GM13977 (cell line): ENCODE results near the gene GNAS.

Experiments
- DNase-seq: peaks from one replicate; pipeline ENCODE4 v3.0.0; 2012; ENCODE audit warnings: low spot score
- in situ Hi-C: fragments of 300-500 bp; cut with MboI; formaldehyde crosslinking; loops from one replicate; pipeline ENCODE4 v1.12.0; 2022; ENCODE audit warnings: low sequenced_read_pairs, low pct_unique_long_range_greater_than_20kb, mixed read lengths, inconsistent platforms; ENCODE audit not compliant: unreplicated experiment
- TF ChIP-seq, protein P1 (sequence below): IDR thresholded peaks from 2 replicates; pipeline ENCODE4 v1.5.1; 2012; ENCODE audit warnings: mild to moderate bottlenecking, control low read depth; ENCODE audit not compliant: insufficient read depth; ENCODE audit errors: extremely low read depth, missing control alignments

GNAS gene

DNA sequence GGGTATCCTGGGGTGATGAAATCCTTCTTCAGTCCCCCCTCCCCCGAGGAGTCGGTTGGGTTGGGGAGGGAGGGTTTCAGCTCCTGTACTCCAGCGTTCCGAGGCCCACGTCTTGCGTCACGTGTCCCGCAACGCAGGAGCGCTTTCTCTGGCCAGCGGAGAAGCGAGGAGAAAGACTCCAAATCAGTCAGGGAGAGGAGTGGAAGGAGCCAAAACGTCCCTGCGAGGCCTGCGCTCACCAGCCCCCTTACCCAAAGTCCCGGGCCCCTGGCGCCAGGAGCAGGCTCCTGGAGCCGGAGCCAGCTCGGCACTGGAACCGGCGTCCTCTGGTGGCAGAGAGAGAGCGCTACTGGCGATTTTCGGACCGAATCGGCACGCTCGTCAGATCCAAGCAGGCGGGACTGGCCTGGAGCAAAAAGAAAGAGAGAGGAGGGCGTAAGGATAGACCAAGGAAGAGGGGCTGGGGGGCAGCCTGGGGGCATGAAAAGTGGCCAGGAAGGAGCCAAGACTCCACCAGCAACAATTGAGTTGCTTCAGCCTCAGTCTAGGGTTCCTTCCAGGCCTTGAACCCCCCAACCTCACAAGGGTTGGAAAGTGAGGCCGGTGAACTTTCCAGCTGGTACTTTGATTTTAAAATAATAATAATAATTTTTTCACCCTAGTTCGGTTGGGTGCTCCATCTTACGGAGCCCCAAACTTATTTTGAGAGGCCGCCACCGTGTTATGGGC lies at the start of gene GNAS:
Gene GNAS, plus strand, starts transcription at position 174 of the 729 bp plus-strand sequence.
- TF ChIP-seq, protein P1, sequence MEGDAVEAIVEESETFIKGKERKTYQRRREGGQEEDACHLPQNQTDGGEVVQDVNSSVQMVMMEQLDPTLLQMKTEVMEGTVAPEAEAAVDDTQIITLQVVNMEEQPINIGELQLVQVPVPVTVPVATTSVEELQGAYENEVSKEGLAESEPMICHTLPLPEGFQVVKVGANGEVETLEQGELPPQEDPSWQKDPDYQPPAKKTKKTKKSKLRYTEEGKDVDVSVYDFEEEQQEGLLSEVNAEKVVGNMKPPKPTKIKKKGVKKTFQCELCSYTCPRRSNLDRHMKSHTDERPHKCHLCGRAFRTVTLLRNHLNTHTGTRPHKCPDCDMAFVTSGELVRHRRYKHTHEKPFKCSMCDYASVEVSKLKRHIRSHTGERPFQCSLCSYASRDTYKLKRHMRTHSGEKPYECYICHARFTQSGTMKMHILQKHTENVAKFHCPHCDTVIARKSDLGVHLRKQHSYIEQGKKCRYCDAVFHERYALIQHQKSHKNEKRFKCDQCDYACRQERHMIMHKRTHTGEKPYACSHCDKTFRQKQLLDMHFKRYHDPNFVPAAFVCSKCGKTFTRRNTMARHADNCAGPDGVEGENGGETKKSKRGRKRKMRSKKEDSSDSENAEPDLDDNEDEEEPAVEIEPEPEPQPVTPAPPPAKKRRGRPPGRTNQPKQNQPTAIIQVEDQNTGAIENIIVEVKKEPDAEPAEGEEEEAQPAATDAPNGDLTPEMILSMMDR, result peak; percentile 73
- in situ Hi-C loops, result loop anchor here (25.0 kb wide), 2 partner anchors 235 to 610 kb away; no protein-coding TSS in a partner anchor
- DNase-seq, result peak; percentile 77

DNA sequence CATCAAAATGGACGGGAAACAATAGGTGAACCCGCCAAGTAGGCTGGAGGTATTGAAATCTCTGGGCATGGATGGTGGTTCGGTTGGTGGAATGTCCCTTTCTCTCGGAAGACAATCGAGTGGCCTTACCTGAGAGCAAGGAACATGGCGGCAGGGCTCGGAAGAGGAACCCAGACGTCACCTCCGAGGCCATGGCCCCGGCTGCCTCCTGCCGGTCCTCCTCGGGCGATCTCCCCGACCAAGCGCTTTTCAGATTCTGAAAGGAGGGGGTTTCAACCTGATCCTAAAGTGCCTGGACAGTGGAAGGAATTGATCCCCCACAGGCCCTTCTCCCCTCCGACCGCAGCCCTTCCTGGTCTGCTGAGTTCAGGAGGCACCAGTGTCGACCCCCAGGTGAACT lies 49.0 kb upstream of the GNAS start:
- TF ChIP-seq, protein P1, result no peak
- in situ Hi-C loops, result no loop called here
- no peak for DNase-seq

DNA sequence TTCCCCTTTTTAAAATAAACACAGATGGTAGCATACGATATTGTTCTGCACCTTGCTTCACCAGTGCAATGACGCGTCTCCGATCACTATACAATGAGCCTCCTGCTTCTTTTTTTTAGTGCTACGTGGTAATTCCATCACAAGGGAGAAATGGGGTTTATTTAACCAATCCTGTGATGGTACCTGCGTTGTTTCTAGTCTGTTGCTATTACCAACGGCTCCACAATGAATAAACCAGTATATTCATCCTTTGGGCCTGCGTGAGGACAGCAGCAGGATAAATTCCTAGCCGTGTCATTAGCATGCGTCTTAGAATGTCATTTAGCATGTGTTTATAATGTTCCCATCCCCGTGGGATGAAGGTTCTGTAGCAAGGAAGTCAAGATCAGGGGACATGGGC lies 44.7 kb upstream of the GNAS start:
- DNase-seq, result no peak
- TF ChIP-seq, protein P1, result no peak
- in situ Hi-C loops, result no loop called here

DNA sequence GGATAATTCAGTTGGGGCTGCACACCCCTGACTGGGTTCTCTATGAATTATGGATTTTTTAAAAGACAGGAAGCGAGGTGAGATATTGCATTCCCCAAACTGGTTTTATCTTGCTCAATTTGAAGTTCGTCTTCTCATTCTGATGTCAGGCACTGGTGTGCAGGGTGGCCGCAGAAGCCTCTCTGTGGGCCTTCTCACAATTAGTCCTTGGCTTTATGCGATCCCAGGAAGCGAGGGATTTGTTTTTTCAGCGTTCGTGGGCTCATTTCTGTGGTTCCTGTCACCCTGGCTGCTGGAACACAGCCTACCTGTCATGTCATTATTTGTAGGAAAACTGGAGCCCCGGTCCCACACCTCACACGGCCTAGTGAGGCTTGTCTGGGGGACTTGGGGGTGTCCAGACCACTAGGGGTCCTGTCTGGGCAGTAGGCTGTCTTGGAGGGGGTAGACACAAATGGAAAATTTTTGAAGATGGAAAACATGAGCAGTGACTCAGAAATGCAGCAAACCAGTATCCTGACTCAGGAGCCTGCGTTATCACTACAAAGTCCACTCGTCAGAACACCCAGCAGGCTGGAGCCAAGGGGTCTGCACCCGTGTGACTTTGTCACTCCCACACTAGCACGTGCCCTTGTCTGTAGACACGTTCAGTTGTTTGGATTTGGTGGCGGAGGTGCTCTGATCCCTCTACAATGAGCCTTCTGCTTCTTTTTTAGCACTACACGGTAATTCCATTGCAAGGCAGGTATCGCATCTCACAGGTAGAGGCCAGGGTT lies 44.1 kb upstream of the GNAS start:
- in situ Hi-C loops, result no loop called here
- no peak for DNase-seq
- TF ChIP-seq, protein P1, result no peak

DNA sequence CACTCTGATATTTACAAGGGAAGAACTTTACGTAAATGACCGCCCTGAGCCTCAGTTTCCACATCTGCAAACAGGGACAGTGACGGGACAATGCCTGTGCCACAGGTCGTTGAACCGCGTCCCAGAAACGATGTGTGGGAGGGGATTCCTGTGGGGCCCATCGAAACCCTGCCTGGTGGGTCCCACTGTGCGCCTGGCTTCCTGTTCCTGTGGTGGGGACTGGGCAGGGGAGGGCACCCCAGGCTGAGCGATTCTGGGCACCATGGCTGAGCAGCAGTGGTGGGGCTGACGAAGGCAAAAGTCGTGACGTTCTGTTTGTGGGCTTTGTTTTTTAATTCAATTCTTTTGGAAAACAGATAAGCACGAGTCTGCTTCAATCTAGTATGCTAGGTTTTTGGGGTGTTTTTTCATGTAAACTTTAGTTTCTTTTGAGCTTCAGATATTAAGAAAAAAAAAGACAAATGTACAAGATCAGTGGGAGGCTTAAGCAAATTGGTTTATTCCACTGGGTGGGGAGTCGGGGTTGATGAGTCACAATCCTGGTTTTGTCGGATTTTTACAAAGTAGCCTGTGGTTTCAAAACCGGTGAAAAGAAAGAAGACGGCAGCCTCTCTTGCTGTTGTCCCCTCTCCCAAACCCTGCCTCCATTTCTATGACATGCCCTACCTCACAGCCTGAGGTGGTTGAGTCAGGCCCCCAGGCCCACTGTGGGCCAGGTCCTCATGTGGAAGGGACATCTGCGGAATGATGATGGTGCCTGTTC lies 42.2 kb upstream of the GNAS start:
- no peak for DNase-seq
- in situ Hi-C loops, result no loop called here
- TF ChIP-seq, protein P1, result no peak

DNA sequence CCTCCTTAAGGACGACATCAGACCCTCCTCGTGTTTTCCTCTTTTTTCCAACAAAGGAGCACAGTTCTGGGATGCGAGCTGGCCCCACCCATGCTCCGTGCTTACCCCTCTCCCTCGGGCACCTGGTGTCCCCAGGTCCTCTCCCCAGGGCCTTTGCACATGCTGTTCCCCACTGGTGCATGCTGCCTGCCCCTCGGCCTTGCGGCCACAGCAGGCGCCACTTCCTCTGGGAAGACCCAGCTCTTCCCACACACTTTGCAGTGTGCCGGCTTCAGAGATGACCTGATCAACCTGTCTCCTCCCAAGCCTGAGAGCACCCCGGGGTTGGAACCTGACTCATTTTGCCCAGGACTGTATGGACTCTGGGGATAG lies 41.7 kb upstream of the GNAS start:
- in situ Hi-C loops, result no loop called here
- TF ChIP-seq, protein P1, result no peak
- DNase-seq, result no peak
